IPS-20b (cell line): ENCODE results near the gene SCRN2.
A peak's percentile ranks its signal among the peaks of the same experiment; 100 is the strongest.

ENCODE experiments used
- H3K27ac ChIP-seq: one replicate; pipeline ENCODE4 v1.5.1; 2013; ENCODE audit warnings: low read length
- H3K27me3 ChIP-seq: 2 replicates; pipeline ENCODE4 v1.6.1; 2013; ENCODE audit warnings: mild to moderate bottlenecking, low read length, inconsistent platforms; ENCODE audit not compliant: insufficient read depth
- H3K36me3 ChIP-seq: 2 replicates; pipeline ENCODE4 v1.6.1; 2013; ENCODE audit warnings: low read depth, mild to moderate bottlenecking, inconsistent platforms, low read length, moderate library complexity; ENCODE audit not compliant: insufficient read depth
- H3K4me1 ChIP-seq: 2 replicates; pipeline ENCODE4 v1.6.1; 2013; ENCODE audit warnings: mild to moderate bottlenecking, control low read depth, inconsistent platforms, low read length, moderate library complexity; ENCODE audit not compliant: insufficient read depth
- H3K4me3 ChIP-seq: 2 replicates; pipeline ENCODE4 v1.5.1; 2013; ENCODE audit warnings: mild to moderate bottlenecking, low read length, inconsistent platforms
- H3K9ac ChIP-seq: 2 replicates; pipeline ENCODE4 v1.6.1; 2013; ENCODE audit warnings: low read depth, mild to moderate bottlenecking, inconsistent platforms, low read length, moderate library complexity
- H3K9me3 ChIP-seq: 2 replicates; pipeline ENCODE4 v1.6.1; 2013; ENCODE audit warnings: mild to moderate bottlenecking, low read depth, low read length, inconsistent platforms; ENCODE audit not compliant: insufficient read depth

The SCRN2 gene

GRCh38 chr17:47850692-47851573, 9.9 kb upstream of the SCRN2 start, which contains the start of gene SP6:
Gene SP6 (minus strand): TSS chr17:47851163. CDS start chr17:47848429, 2,734 bp downstream.
- Histone ChIP-seq H3K27me3 (peaks cover 100% of the 10 kb centered on the region), H3K27ac (no peak within 1 kb of the TSS), H3K36me3 (no peaks in the 10 kb centered on the region), H3K9me3 (no peaks in the 10 kb centered on the region), H3K4me3 (peak within 1 kb of the TSS; percentile 74), H3K4me1 (peaks cover 8% of the 10 kb centered on the region; the same call in 1 of the 2 replicates), H3K9ac (no peak within 1 kb of the TSS; the same call in 1 of the 2 replicates)

- Histone ChIP-seq H3K4me1 (peaks cover 8% of the 10 kb centered on the region; the same call in 1 of the 2 replicates), H3K27me3 (peaks cover 100% of the 10 kb centered on the region), H3K4me3 (peak overlapping the region; percentile 74), H3K36me3 (no peaks in the 10 kb centered on the region), H3K9me3 (no peaks in the 10 kb centered on the region), H3K9ac (no peak overlapping the region; the same call in 1 of the 2 replicates), H3K27ac (no peak overlapping the region)
These were observed 9.3 kb upstream of the SCRN2 start for GRCh38 chr17:47850373-47850691.

- Histone ChIP-seq H3K4me1 (peaks cover 14% of the 10 kb centered on the region; the same call in 1 of the 2 replicates), H3K27ac (no peak overlapping the region), H3K9ac (peak overlapping the region; percentile 37; the same call in 1 of the 2 replicates), H3K4me3 (peak overlapping the region; percentile 63), H3K27me3 (peaks cover 89% of the 10 kb centered on the region), H3K36me3 (no peaks in the 10 kb centered on the region), H3K9me3 (no peaks in the 10 kb centered on the region)
These were observed 7.1 kb upstream of the SCRN2 start for GRCh38 chr17:47848198-47848513.

- Histone ChIP-seq H3K9ac (peak overlapping the region; percentile 37; the same call in 1 of the 2 replicates), H3K27me3 (peaks cover 83% of the 10 kb centered on the region)
These were observed 6.5 kb upstream of the SCRN2 start for GRCh38 chr17:47847341-47848197.

GRCh38 chr17:47846716-47847340, 5.8 kb upstream of the SCRN2 start:
- peak overlapping the region; percentile 63 for H3K4me3 ChIP-seq
- H3K27me3 ChIP-seq = peaks cover 81% of the 10 kb centered on the region
- no peak overlapping the region for H3K9ac ChIP-seq
- H3K4me1 ChIP-seq = peaks cover 7% of the 10 kb centered on the region; the same call in 1 of the 2 replicates
- no peak overlapping the region for H3K27ac ChIP-seq
- no peaks in the 10 kb centered on the region for H3K9me3 ChIP-seq
- no peaks in the 10 kb centered on the region for H3K36me3 ChIP-seq

More at GRCh38 chr17:47847341-47848197, 6.5 kb upstream of the SCRN2 start:
- no peak overlapping the region for H3K27ac ChIP-seq
- no peaks in the 10 kb centered on the region for H3K9me3 ChIP-seq
- H3K36me3 ChIP-seq = no peaks in the 10 kb centered on the region
- H3K4me1 ChIP-seq = peaks cover 13% of the 10 kb centered on the region; the same call in 1 of the 2 replicates
- peak overlapping the region; percentile 63 for H3K4me3 ChIP-seq

- Histone ChIP-seq H3K9ac (no peak overlapping the region), H3K9me3 (no peaks in the 10 kb centered on the region), H3K36me3 (no peaks in the 10 kb centered on the region), H3K27ac (no peak overlapping the region), H3K4me1 (peaks cover 6% of the 10 kb centered on the region; the same call in 1 of the 2 replicates), H3K27me3 (peaks cover 70% of the 10 kb centered on the region), H3K4me3 (no peak overlapping the region)
These were observed 4.6 kb upstream of the SCRN2 start for GRCh38 chr17:47845716-47846075.

- H3K4me3 ChIP-seq = no peak overlapping the region
- peaks cover 6% of the 10 kb centered on the region; the same call in 1 of the 2 replicates for H3K4me1 ChIP-seq
- H3K9me3 ChIP-seq = no peaks in the 10 kb centered on the region
- H3K27me3 ChIP-seq = peaks cover 64% of the 10 kb centered on the region
- H3K36me3 ChIP-seq = no peaks in the 10 kb centered on the region
- H3K9ac ChIP-seq = no peak overlapping the region
- no peak overlapping the region for H3K27ac ChIP-seq
These were observed 4.0 kb upstream of the SCRN2 start for GRCh38 chr17:47844814-47845715.

GRCh38 chr17:47844227-47844626, 3.2 kb upstream of the SCRN2 start:
- Histone ChIP-seq H3K4me1 (peaks cover 6% of the 10 kb centered on the region; the same call in 1 of the 2 replicates), H3K27ac (no peak overlapping the region), H3K27me3 (peaks cover 55% of the 10 kb centered on the region), H3K36me3 (no peaks in the 10 kb centered on the region), H3K9ac (no peak overlapping the region), H3K9me3 (no peaks in the 10 kb centered on the region), H3K4me3 (no peak overlapping the region)

GRCh38 chr17:47843391-47843730, 2.3 kb upstream of the SCRN2 start:
- peaks cover 6% of the 10 kb centered on the region; the same call in 1 of the 2 replicates for H3K4me1 ChIP-seq
- no peak overlapping the region for H3K9ac ChIP-seq
- no peak overlapping the region for H3K4me3 ChIP-seq
- H3K27me3 ChIP-seq = peaks cover 46% of the 10 kb centered on the region
- H3K27ac ChIP-seq = no peak overlapping the region
- no peaks in the 10 kb centered on the region for H3K36me3 ChIP-seq
- H3K9me3 ChIP-seq = no peaks in the 10 kb centered on the region

- H3K27me3 ChIP-seq = peaks cover 30% of the 10 kb centered on the region
- H3K9me3 ChIP-seq = no peaks in the 10 kb centered on the region
- H3K9ac ChIP-seq = no peak overlapping the region
- H3K27ac ChIP-seq = no peak overlapping the region
- H3K36me3 ChIP-seq = no peaks in the 10 kb centered on the region
- peaks cover 6% of the 10 kb centered on the region; the same call in 1 of the 2 replicates for H3K4me1 ChIP-seq
- H3K4me3 ChIP-seq = no peak overlapping the region; the same call in 1 of the 2 replicates
These were observed 617 bp upstream of the SCRN2 start for GRCh38 chr17:47841488-47842291.
